PC-9 (cell line): ENCODE measurements around the gene GPX3. TPM values are rescaled to one million over a fixed set of nuclear protein-coding genes. Genes with fewer than 3 reads are reported as not detected.

Experiments used
- BruUV-seq: library from RNA; stranded (reverse); fragments of 400-500 nt; replicated peaks from 2 replicates; lab custom pipeline; 2021; lab: Mats Ljungman, UMichigan
- CTCF ChIA-PET: fragments of 300-600 bp; sonication (Branson Sonifier 250); formaldehyde crosslinking; loops from one replicate; lab custom pipeline; 2022; ENCODE audit warnings: antibody characterized with exemption; lab: Charles Lee
- POLR2A ChIA-PET: fragments of 300-600 bp; sonication (Branson Sonifier 250); formaldehyde crosslinking; loops from one replicate; lab custom pipeline; 2022; ENCODE audit warnings: antibody characterized with exemption; ENCODE audit not compliant: unreplicated experiment; lab: Charles Lee
- DNase-seq, 2 experiments: peaks; one replicate each; pipeline versions ENCODE4 v3.0.0 to v3.0.0-alpha.2; 2015 to 2022; ENCODE audit warnings: mixed read lengths in 1 of 2
- H2AFZ ChIP-seq: fragments of 200-600 bp; sonication (generic); 2 replicates; pipeline ENCODE4 v1.8.1; 2017; ENCODE audit warnings: antibody characterized with exemption
- H3F3A ChIP-seq: fragments of 200-600 bp; sonication (generic); 2 replicates; pipeline ENCODE4 v1.8.1; 2017; ENCODE audit warnings: antibody characterized with exemption, mild to moderate bottlenecking, low read depth; ENCODE audit not compliant: insufficient read depth
- H3K27ac ChIP-seq: fragments of 200-600 bp; sonication (generic); 2 replicates; pipeline ENCODE4 v1.6.1; 2016; ENCODE audit warnings: mixed run types
- H3K27me3 ChIP-seq: fragments of 200-600 bp; sonication (generic); 2 replicates; pipeline ENCODE4 v1.6.1; 2016; ENCODE audit warnings: low read depth, mixed run types; ENCODE audit not compliant: insufficient read depth
- H3K36me3 ChIP-seq: fragments of 200-600 bp; sonication (generic); 2 replicates; pipeline ENCODE4 v1.6.1; 2016; ENCODE audit warnings: low read depth, mixed run types
- H3K4me1 ChIP-seq: fragments of 200-600 bp; sonication (generic); replicated peaks from 2 replicates; pipeline ENCODE4 v1.6.1; 2016; ENCODE audit warnings: mixed run types; ENCODE audit not compliant: insufficient read depth
- H3K4me2 ChIP-seq: fragments of 200-600 bp; sonication (generic); 2 replicates; pipeline ENCODE4 v1.6.1; 2017; ENCODE audit warnings: mixed run types
- H3K4me3 ChIP-seq: fragments of 200-600 bp; sonication (generic); 2 replicates; pipeline ENCODE4 v1.6.1; 2016; ENCODE audit warnings: mixed run types
- H3K79me2 ChIP-seq: fragments of 200-600 bp; sonication (generic); 2 replicates; pipeline ENCODE4 v1.6.1; 2017; ENCODE audit warnings: low read depth, mixed run types
- H3K9me2 ChIP-seq: fragments of 200-600 bp; sonication (generic); 2 replicates; pipeline ENCODE4 v1.8.1; 2017; ENCODE audit warnings: mild to moderate bottlenecking; ENCODE audit not compliant: insufficient read depth
- H3K9me3 ChIP-seq: fragments of 200-600 bp; sonication (generic); 2 replicates; pipeline ENCODE4 v1.8.1; 2016; ENCODE audit warnings: low read depth; ENCODE audit not compliant: insufficient read depth
- H4K20me1 ChIP-seq: fragments of 200-600 bp; sonication (generic); 2 replicates; pipeline ENCODE4 v1.8.1; 2017; ENCODE audit not compliant: insufficient read depth
- CTCF ChIP-seq: fragments of 200-600 bp; sonication (generic); conservative IDR thresholded peaks from 2 replicates; pipeline ENCODE4 v1.6.1; 2017; ENCODE audit warnings: mixed run types, antibody characterized with exemption, mild to moderate bottlenecking, moderate library complexity
- EZH2 ChIP-seq: fragments of 200-600 bp; sonication (generic); IDR thresholded peaks from 2 replicates; pipeline ENCODE4 v1.8.0; 2017; ENCODE audit warnings: antibody characterized with exemption, low read depth
- intact Hi-C: fragments of 100-400 bp; cut with micrococcal nuclease; formaldehyde crosslinking; loops from one replicate; pipeline ENCODE4 v1.10.0; 2022; ENCODE audit not compliant: unreplicated experiment
- total RNA-seq: library from RNA; stranded (reverse); gene quantifications from 2 replicates; pipeline ENCODE4 v1.2.3, GENCODE V29; 2021

Gene GPX3
- total RNA-seq, 1 experiment from 2014 or later: 93.2 TPM

DNA sequence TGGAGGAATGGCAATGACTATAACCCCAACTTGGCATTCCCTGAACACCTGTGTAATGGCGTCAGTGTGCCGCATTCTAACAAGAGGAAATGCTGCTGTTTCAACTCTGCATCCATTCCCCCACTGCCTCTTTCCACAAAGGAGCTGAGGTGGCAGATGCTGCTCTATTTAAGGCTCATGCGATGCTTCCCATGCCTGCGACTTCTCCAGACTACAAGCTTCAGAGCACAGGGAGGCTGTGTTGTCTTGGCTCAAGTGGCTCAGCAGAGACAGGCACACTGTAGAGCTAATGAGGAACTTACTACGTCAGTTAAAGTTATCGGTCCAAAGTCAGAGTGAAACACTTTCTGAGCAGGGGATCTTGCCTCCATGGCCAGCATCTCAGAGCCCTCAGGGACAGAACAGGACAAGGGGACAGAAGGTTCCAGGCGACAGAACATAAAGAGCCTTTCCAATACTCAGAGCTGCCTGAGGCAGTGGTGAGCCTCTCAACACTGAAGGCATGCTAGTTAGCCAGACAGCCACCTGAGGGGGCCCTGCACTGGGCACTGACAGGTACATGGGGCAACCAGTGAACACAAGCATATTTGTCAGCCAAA lies 38.6 kb downstream of the GPX3 start:
- no peaks in the 10 kb centered on the region for H3K9me3 ChIP-seq
- no peak for DNase-seq
- H3K36me3 ChIP-seq: peaks cover 17% of the 10 kb centered on the region
- POLR2A ChIA-PET: no interaction called here
- no peaks in the 10 kb centered on the region for H3K27me3 ChIP-seq
- peaks cover 50% of the 10 kb centered on the region for H3K4me1 ChIP-seq
- intact Hi-C loops: no loop called here
- peaks cover 7% of the 10 kb centered on the region; the same call in 1 of the 2 replicates for H3F3A ChIP-seq
- no peak overlapping the region for H3K4me3 ChIP-seq
- peaks cover 8% of the 10 kb centered on the region; the same call in 1 of the 2 replicates for H3K79me2 ChIP-seq
- TF ChIP-seq EZH2: no peak
- no peak for TF ChIP-seq CTCF
- no TSS peak for BruUV-seq
- H3K9me2 ChIP-seq: no peaks in the 10 kb centered on the region
- no peak overlapping the region for H2AFZ ChIP-seq
- CTCF ChIA-PET: interaction anchor here (0.6 kb wide), 1 partner anchor 56 kb away, joined by 4 read pairs; no protein-coding TSS in a partner anchor
- H3K27ac ChIP-seq: peak overlapping the region; percentile 14; the same call in 1 of the 2 replicates
- H4K20me1 ChIP-seq: no peaks in the 10 kb centered on the region
- no peak overlapping the region for H3K4me2 ChIP-seq

DNA sequence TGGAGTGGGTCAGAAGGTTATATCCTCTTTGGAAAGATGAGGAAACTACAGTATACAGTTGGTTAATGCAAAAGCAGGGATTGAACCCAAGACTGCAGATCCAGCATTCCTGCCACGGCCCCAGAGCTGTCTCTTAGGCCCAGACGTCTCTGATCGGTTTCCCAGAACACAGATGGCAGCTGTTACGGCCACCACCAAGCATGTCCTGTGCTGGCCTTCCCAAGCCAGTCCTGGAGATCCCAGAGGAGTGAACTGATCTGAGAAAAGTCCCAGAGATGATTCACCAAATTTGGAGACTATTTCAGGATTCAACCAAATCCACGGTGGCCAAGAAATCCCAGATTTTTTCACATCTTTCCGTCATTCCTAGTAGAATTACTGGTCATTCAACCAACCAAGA lies 40.4 kb downstream of the GPX3 start:
- ChIA-PET POLR2A (interaction anchor here (0.7 kb wide), 1 partner anchor 8 kb away, joined by 3 read pairs; no protein-coding TSS in a partner anchor), CTCF (interaction anchor here (0.6 to 1.0 kb wide), 3 partner anchors 19 to 463 kb away, joined by 3 to 5 read pairs (median 3); no protein-coding TSS in a partner anchor)
- Histone ChIP-seq H3K9me2 (no peaks in the 10 kb centered on the region), H3K27me3 (no peaks in the 10 kb centered on the region), H3F3A (peaks cover 7% of the 10 kb centered on the region; the same call in 1 of the 2 replicates), H3K27ac (no peak overlapping the region), H2AFZ (no peak overlapping the region), H3K4me3 (no peak overlapping the region), H3K79me2 (peaks cover 26% of the 10 kb centered on the region), H3K4me1 (peaks cover 40% of the 10 kb centered on the region), H3K36me3 (peaks cover 17% of the 10 kb centered on the region), H3K9me3 (no peaks in the 10 kb centered on the region), H4K20me1 (no peaks in the 10 kb centered on the region), H3K4me2 (no peak overlapping the region)
- TF ChIP-seq CTCF (no peak), EZH2 (no peak)
- BruUV-seq: no TSS peak
- no peak for DNase-seq
- intact Hi-C loops: no loop called here

GRCh38 chr5:151062405-151063141 lies 42.2 kb downstream of the GPX3 start:
- peaks cover 7% of the 10 kb centered on the region; the same call in 1 of the 2 replicates for H3F3A ChIP-seq
- no peaks in the 10 kb centered on the region; the same call in 1 of the 2 replicates for H4K20me1 ChIP-seq
- peak overlapping the region; percentile 53; the same call in 1 of the 2 replicates for H3K27ac ChIP-seq
- no peak overlapping the region for H3K4me3 ChIP-seq
- peaks cover 41% of the 10 kb centered on the region for H3K79me2 ChIP-seq
- no peak overlapping the region for H2AFZ ChIP-seq
- H3K36me3 ChIP-seq: peaks cover 17% of the 10 kb centered on the region
- no peak for DNase-seq
- CTCF ChIA-PET: interaction anchor here (0.8 kb wide), 1 partner anchor 16 kb away, joined by 3 read pairs; no protein-coding TSS in a partner anchor
- no peaks in the 10 kb centered on the region for H3K9me3 ChIP-seq
- no TSS peak for BruUV-seq
- POLR2A ChIA-PET: no interaction called here
- peaks cover 38% of the 10 kb centered on the region for H3K4me1 ChIP-seq
- peak overlapping the region; percentile 37 for H3K4me2 ChIP-seq
- no peak for TF ChIP-seq EZH2
- H3K27me3 ChIP-seq: no peaks in the 10 kb centered on the region
- intact Hi-C loops: loop anchor here (1.0 kb wide), 1 partner anchor 10 kb away; no protein-coding TSS in a partner anchor
- no peaks in the 10 kb centered on the region for H3K9me2 ChIP-seq
